ENCODE results near the gene SPATA21.

The SPATA21 gene

GRCh38 chr1:16413191-16413590 is 24.0 kb downstream of the SPATA21 start:
- no peaks in the 10 kb centered on the region for H3K36me3 ChIP-seq (ENCODE audit: insufficient read depth, low read length)
- no peak for TF ChIP-seq EZH2 (IDR thresholded peaks at IDR 0.05; ENCODE audit: borderline replicate concordance, low read depth, low read length, severe bottlenecking)
- TF ChIP-seq, protein P1, sequence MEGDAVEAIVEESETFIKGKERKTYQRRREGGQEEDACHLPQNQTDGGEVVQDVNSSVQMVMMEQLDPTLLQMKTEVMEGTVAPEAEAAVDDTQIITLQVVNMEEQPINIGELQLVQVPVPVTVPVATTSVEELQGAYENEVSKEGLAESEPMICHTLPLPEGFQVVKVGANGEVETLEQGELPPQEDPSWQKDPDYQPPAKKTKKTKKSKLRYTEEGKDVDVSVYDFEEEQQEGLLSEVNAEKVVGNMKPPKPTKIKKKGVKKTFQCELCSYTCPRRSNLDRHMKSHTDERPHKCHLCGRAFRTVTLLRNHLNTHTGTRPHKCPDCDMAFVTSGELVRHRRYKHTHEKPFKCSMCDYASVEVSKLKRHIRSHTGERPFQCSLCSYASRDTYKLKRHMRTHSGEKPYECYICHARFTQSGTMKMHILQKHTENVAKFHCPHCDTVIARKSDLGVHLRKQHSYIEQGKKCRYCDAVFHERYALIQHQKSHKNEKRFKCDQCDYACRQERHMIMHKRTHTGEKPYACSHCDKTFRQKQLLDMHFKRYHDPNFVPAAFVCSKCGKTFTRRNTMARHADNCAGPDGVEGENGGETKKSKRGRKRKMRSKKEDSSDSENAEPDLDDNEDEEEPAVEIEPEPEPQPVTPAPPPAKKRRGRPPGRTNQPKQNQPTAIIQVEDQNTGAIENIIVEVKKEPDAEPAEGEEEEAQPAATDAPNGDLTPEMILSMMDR (IDR thresholded peaks at IDR 0.05; ENCODE audit: borderline replicate concordance, extremely low read depth, low read length, poor library complexity, severe bottlenecking) = no peak
- no peak for ATAC-seq (ENCODE audit: insufficient read depth, low read depth)
- no peak overlapping the region for H2AFZ ChIP-seq (ENCODE audit: low read depth, low read length)
- H3K79me2 ChIP-seq (ENCODE audit: insufficient read depth, low read length) = no peaks in the 10 kb centered on the region
- no peak overlapping the region for H3K4me3 ChIP-seq (ENCODE audit: low read depth in 1 of 2, low read length in 2 of 2)
- DNase-seq = no peak
- H3K9me3 ChIP-seq (ENCODE audit: insufficient read depth, low read length, severe bottlenecking) = no peaks in the 10 kb centered on the region
- no peaks in the 10 kb centered on the region for H4K20me1 ChIP-seq (ENCODE audit: insufficient read depth, low read length)
- H3K4me2 ChIP-seq (ENCODE audit: insufficient read depth, low read length) = no peak overlapping the region
- H3K9ac ChIP-seq (ENCODE audit: low read depth, low read length) = no peak overlapping the region
- no peak overlapping the region for H3K27ac ChIP-seq (ENCODE audit: low read length)
- no peaks in the 10 kb centered on the region for H3K4me1 ChIP-seq (ENCODE audit: insufficient read depth, low read length)
- peaks cover 4% of the 10 kb centered on the region for H3K27me3 ChIP-seq (ENCODE audit: insufficient read depth, low read length, poor library complexity)

- Histone ChIP-seq H3K27ac (ENCODE audit: low read length) (no peak overlapping the region), H3K36me3 (ENCODE audit: insufficient read depth, low read length) (no peaks in the 10 kb centered on the region), H4K20me1 (ENCODE audit: insufficient read depth, low read length) (no peaks in the 10 kb centered on the region; the same call in 1 of the 2 replicates), H3K79me2 (ENCODE audit: insufficient read depth, low read length) (no peaks in the 10 kb centered on the region), H3K4me3 (ENCODE audit: low read depth in 1 of 2, low read length in 2 of 2) (no peak overlapping the region), H3K9ac (ENCODE audit: low read depth, low read length) (no peak overlapping the region), H3K4me2 (ENCODE audit: insufficient read depth, low read length) (no peak overlapping the region), H3K4me1 (ENCODE audit: insufficient read depth, low read length) (no peaks in the 10 kb centered on the region), H3K9me3 (ENCODE audit: insufficient read depth, low read length, severe bottlenecking) (no peaks in the 10 kb centered on the region), H2AFZ (ENCODE audit: low read depth, low read length) (no peak overlapping the region), H3K27me3 (ENCODE audit: insufficient read depth, low read length, poor library complexity) (peaks cover 4% of the 10 kb centered on the region)
- ATAC-seq (ENCODE audit: insufficient read depth, low read depth) (no peak), DNase-seq (no peak)
- TF ChIP-seq, protein P1 (IDR thresholded peaks at IDR 0.05; ENCODE audit: borderline replicate concordance, extremely low read depth, low read length, poor library complexity, severe bottlenecking) = no peak
- TF ChIP-seq EZH2 (IDR thresholded peaks at IDR 0.05; ENCODE audit: borderline replicate concordance, low read depth, low read length, severe bottlenecking) = no peak
These were observed 26.4 kb downstream of the SPATA21 start for GRCh38 chr1:16410803-16411202.

DNA sequence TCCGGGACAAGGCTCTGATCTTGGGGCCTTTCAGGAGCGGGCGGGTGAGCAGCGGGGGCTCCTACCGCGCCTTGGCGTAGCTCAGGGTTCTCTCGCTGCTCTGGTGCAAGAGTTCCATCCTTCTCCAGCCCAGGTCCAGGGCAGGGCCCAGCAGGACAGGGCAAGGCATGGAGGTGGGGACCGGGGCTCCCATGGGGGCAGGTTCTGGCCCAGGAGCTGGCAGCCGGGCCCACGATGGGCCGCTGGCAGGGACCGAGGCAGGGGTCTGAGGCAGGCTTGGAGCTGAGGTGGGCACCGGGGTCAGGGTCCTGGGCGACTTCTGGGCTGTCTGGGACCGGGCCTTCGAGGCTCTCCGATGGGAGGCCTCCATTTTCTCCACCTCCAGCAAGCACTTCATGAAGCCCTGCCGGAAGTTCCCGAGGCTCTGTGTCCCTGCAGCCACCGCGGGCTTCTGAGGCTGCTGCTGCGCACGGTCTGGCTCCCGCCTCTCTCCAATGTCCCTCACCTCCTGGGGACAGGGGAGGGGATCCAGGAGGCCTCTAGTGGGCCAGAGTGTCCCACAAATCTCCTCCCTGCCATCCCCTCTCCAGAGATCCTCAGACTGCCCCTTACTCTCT is 27.6 kb downstream of the SPATA21 start:
- no peaks in the 10 kb centered on the region; the same call in 1 of the 2 replicates for H4K20me1 ChIP-seq (ENCODE audit: insufficient read depth, low read length)
- H3K27ac ChIP-seq (ENCODE audit: low read length) = no peak overlapping the region
- DNase-seq (no peak), ATAC-seq (ENCODE audit: insufficient read depth, low read depth) (no peak)
- H3K4me3 ChIP-seq (ENCODE audit: low read depth in 1 of 2, low read length in 2 of 2) = no peak overlapping the region
- H3K4me2 ChIP-seq (ENCODE audit: insufficient read depth, low read length) = no peak overlapping the region
- no peaks in the 10 kb centered on the region for H3K9me3 ChIP-seq (ENCODE audit: insufficient read depth, low read length, severe bottlenecking)
- no peak overlapping the region for H2AFZ ChIP-seq (ENCODE audit: low read depth, low read length)
- no peaks in the 10 kb centered on the region for H3K79me2 ChIP-seq (ENCODE audit: insufficient read depth, low read length)
- no peak overlapping the region for H3K9ac ChIP-seq (ENCODE audit: low read depth, low read length)
- TF ChIP-seq, protein P1 (IDR thresholded peaks at IDR 0.05; ENCODE audit: borderline replicate concordance, extremely low read depth, low read length, poor library complexity, severe bottlenecking) = no peak
- TF ChIP-seq EZH2 (IDR thresholded peaks at IDR 0.05; ENCODE audit: borderline replicate concordance, low read depth, low read length, severe bottlenecking) = no peak
- H3K27me3 ChIP-seq (ENCODE audit: insufficient read depth, low read length, poor library complexity) = peaks cover 4% of the 10 kb centered on the region
- H3K36me3 ChIP-seq (ENCODE audit: insufficient read depth, low read length) = no peaks in the 10 kb centered on the region
- no peaks in the 10 kb centered on the region for H3K4me1 ChIP-seq (ENCODE audit: insufficient read depth, low read length)

Measured in DND-41 (cell line).